KMS-11 (cell line): Measurements from ENCODE around the gene SCUBE1.

Experiments used
- H2AFZ ChIP-seq: fragments of 200-600 bp; sonication (generic); 2 replicates; pipeline ENCODE4 v1.6.1; 2016; ENCODE audit warnings: antibody characterized with exemption, mixed run types, low read depth
- H3K27ac ChIP-seq: fragments of 200-600 bp; sonication (generic); 2 replicates; pipeline ENCODE4 v1.6.1; 2016; ENCODE audit warnings: mild to moderate bottlenecking, mixed run types
- H3K27me3 ChIP-seq: fragments of 200-600 bp; sonication (generic); 2 replicates; pipeline ENCODE4 v1.6.1; 2017; ENCODE audit warnings: mild to moderate bottlenecking, low read depth, mixed run types, moderate library complexity; ENCODE audit not compliant: insufficient read depth
- H3K36me3 ChIP-seq: fragments of 200-600 bp; sonication (generic); 2 replicates; pipeline ENCODE4 v1.6.1; 2017; ENCODE audit warnings: mild to moderate bottlenecking, mixed run types; ENCODE audit not compliant: insufficient read depth
- H3K4me1 ChIP-seq: fragments of 200-600 bp; sonication (generic); 2 replicates; pipeline ENCODE4 v1.6.1; 2016; ENCODE audit warnings: mild to moderate bottlenecking, low read depth, mixed run types; ENCODE audit not compliant: poor library complexity, severe bottlenecking
- H3K4me2 ChIP-seq: fragments of 200-600 bp; sonication (generic); 2 replicates; pipeline ENCODE4 v1.7.0; 2016; ENCODE audit warnings: mild to moderate bottlenecking, mixed run types
- H3K4me3 ChIP-seq: fragments of 200-600 bp; sonication (generic); IDR thresholded peaks from 2 replicates; pipeline ENCODE4 v1.6.1; 2017; ENCODE audit warnings: low read depth, low read length, mixed read lengths; ENCODE audit not compliant: insufficient read depth
- H3K79me2 ChIP-seq: fragments of 200-600 bp; sonication (generic); 2 replicates; pipeline ENCODE4 v1.6.1; 2016; ENCODE audit warnings: low read depth, mixed run types; ENCODE audit not compliant: insufficient read depth
- H3K9ac ChIP-seq: fragments of 200-600 bp; sonication (generic); 2 replicates; pipeline ENCODE4 v1.6.1; 2016; ENCODE audit warnings: mild to moderate bottlenecking, mixed run types
- H4K20me1 ChIP-seq: fragments of 200-600 bp; sonication (generic); 2 replicates; pipeline ENCODE4 v1.6.1; 2016; ENCODE audit warnings: mild to moderate bottlenecking, mixed run types; ENCODE audit not compliant: insufficient read depth
- CTCF ChIP-seq: fragments of 200-600 bp; sonication (generic); conservative IDR thresholded peaks from 2 replicates; pipeline ENCODE4 v1.6.1; 2017; ENCODE audit warnings: low read depth, mild to moderate bottlenecking, antibody characterized with exemption, low read length, moderate library complexity, mixed read lengths

Gene SCUBE1

GRCh38 chr22:43231724-43232034 is 111.5 kb downstream of the SCUBE1 start:
- TF ChIP-seq CTCF, result no peak
- Histone ChIP-seq H3K4me2 (no peak overlapping the region), H2AFZ (no peak overlapping the region), H3K36me3 (no peaks in the 10 kb centered on the region), H3K4me3 (no peak overlapping the region), H3K27me3 (peaks cover 23% of the 10 kb centered on the region; the same call in 1 of the 2 replicates), H3K9ac (no peak overlapping the region), H3K27ac (no peak overlapping the region), H3K4me1 (no peaks in the 10 kb centered on the region), H3K79me2 (no peaks in the 10 kb centered on the region), H4K20me1 (no peaks in the 10 kb centered on the region)

GRCh38 chr22:43230971-43231723 is 112.0 kb downstream of the SCUBE1 start:
- Histone ChIP-seq H3K4me3 (no peak overlapping the region), H2AFZ (no peak overlapping the region), H3K4me2 (no peak overlapping the region), H3K36me3 (no peaks in the 10 kb centered on the region), H3K27ac (no peak overlapping the region), H3K4me1 (no peaks in the 10 kb centered on the region), H3K79me2 (no peaks in the 10 kb centered on the region), H3K9ac (no peak overlapping the region), H3K27me3 (peaks cover 23% of the 10 kb centered on the region), H4K20me1 (no peaks in the 10 kb centered on the region)
- peak; percentile 94 for TF ChIP-seq CTCF

- H4K20me1 ChIP-seq, result no peaks in the 10 kb centered on the region
- H3K4me1 ChIP-seq, result no peaks in the 10 kb centered on the region
- TF ChIP-seq CTCF, result no peak
- H3K27me3 ChIP-seq, result peaks cover 21% of the 10 kb centered on the region
- no peak overlapping the region for H3K9ac ChIP-seq
- H3K4me2 ChIP-seq, result no peak overlapping the region
- H3K79me2 ChIP-seq, result no peaks in the 10 kb centered on the region
- H3K27ac ChIP-seq, result no peak overlapping the region
- H2AFZ ChIP-seq, result no peak overlapping the region
- no peak overlapping the region for H3K4me3 ChIP-seq
- no peaks in the 10 kb centered on the region for H3K36me3 ChIP-seq
Measured at GRCh38 chr22:43230571-43230970, 112.6 kb downstream of the SCUBE1 start.

GRCh38 chr22:43228863-43229262 is 114.3 kb downstream of the SCUBE1 start:
- Histone ChIP-seq H3K4me2 (no peak overlapping the region), H3K27ac (no peak overlapping the region), H4K20me1 (no peaks in the 10 kb centered on the region), H3K79me2 (no peaks in the 10 kb centered on the region), H3K4me1 (no peaks in the 10 kb centered on the region), H3K9ac (no peak overlapping the region), H3K36me3 (no peaks in the 10 kb centered on the region), H3K4me3 (no peak overlapping the region), H2AFZ (no peak overlapping the region), H3K27me3 (peaks cover 26% of the 10 kb centered on the region)
- no peak for TF ChIP-seq CTCF
